ENCODE data around the gene TMBIM1.

- TF ChIP-seq EP300 (IDR thresholded peaks at IDR 0.05) = no peak
- TF ChIP-seq POLR2AphosphoS5 (IDR thresholded peaks at IDR 0.05) = no peak
- TF ChIP-seq, protein P1, sequence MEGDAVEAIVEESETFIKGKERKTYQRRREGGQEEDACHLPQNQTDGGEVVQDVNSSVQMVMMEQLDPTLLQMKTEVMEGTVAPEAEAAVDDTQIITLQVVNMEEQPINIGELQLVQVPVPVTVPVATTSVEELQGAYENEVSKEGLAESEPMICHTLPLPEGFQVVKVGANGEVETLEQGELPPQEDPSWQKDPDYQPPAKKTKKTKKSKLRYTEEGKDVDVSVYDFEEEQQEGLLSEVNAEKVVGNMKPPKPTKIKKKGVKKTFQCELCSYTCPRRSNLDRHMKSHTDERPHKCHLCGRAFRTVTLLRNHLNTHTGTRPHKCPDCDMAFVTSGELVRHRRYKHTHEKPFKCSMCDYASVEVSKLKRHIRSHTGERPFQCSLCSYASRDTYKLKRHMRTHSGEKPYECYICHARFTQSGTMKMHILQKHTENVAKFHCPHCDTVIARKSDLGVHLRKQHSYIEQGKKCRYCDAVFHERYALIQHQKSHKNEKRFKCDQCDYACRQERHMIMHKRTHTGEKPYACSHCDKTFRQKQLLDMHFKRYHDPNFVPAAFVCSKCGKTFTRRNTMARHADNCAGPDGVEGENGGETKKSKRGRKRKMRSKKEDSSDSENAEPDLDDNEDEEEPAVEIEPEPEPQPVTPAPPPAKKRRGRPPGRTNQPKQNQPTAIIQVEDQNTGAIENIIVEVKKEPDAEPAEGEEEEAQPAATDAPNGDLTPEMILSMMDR (IDR thresholded peaks at IDR 0.05) = no peak
- no peak for TF ChIP-seq POLR2A (IDR thresholded peaks at IDR 0.05)
Observed at GRCh38 chr2:218235017-218235416, 57.3 kb downstream of the TMBIM1 start.

All from stomach (tissue), 4 donors.